B cell (primary cell): Measurements from ENCODE around the gene TLL1. TPM values are rescaled to one million over a fixed set of nuclear protein-coding genes. Genes with fewer than 3 reads are reported as not detected.

ENCODE experiments used
- ATAC-seq: fragments of 200-7000 bp; cut with Tn5 transposase; one replicate; pipeline ENCODE4 v1.10.0; 2021; ENCODE audit warnings: low read depth, mild to moderate bottlenecking, moderate number of reproducible peaks, moderate library complexity
- CTCF ChIA-PET: fragments of 350-600 bp; sonication (Branson Sonifier 250); formaldehyde crosslinking; loops from one replicate; lab custom pipeline; 2021; ENCODE audit warnings: antibody characterized with exemption, inconsistent platforms; lab: Charles Lee
- POLR2A ChIA-PET: fragments of 350-600 bp; sonication (Branson Sonifier 250); formaldehyde crosslinking; loops from one replicate; lab custom pipeline; 2021; ENCODE audit warnings: antibody characterized with exemption; lab: Charles Lee
- DNase-seq: peaks from one replicate; pipeline ENCODE4 v3.0.0; 2013
- H2AFZ ChIP-seq: 2 replicates; pipeline ENCODE4 v1.6.1; 2012; ENCODE audit warnings: mild to moderate bottlenecking, low read depth, low read length; ENCODE audit not compliant: insufficient read depth, poor library complexity, severe bottlenecking
- H3K27ac ChIP-seq, 2 donors: 1 replicate in 1 of 2; 2 replicates in 1 of 2; pipeline ENCODE4 v1.5.1; 2012 to 2013; ENCODE audit warnings: low read length in 2 of 2, mild to moderate bottlenecking in 2 of 2, moderate library complexity in 1 of 2
- H3K27me3 ChIP-seq, 4 experiments: fragments of 200-600 bp in 1 of 4; sonication (generic) in 1 of 4; replicated peaks in 1 of 4; 1 replicate in 2 of 4; 2 replicates in 2 of 4; pipeline versions ENCODE4 v1.6.1 to v1.7.0; 2013 to 2016; ENCODE audit warnings: low read length in 3 of 4, mild to moderate bottlenecking in 2 of 4, mixed read lengths in 1 of 4, moderate library complexity in 1 of 4; ENCODE audit not compliant: insufficient read depth in 4 of 4, control insufficient read depth in 3 of 4; ENCODE audit errors: control extremely low read depth in 1 of 4
- H3K36me3 ChIP-seq, 2 experiments: replicated peaks in 1 of 2; 1 replicate in 1 of 2; 2 replicates in 1 of 2; pipeline versions ENCODE4 v1.6.1 to v1.7.1; 2013; ENCODE audit warnings: low read length in 1 of 2; ENCODE audit not compliant: insufficient read depth in 2 of 2, control insufficient read depth in 1 of 2; ENCODE audit errors: control extremely low read depth in 1 of 2, extremely low read depth in 1 of 2
- H3K4me1 ChIP-seq, 2 donors: fragments of 200-600 bp in 1 of 2; sonication (generic) in 1 of 2; 1 replicate in 1 of 2; 2 replicates in 1 of 2; pipeline versions ENCODE4 v1.5.1 to v1.6.1; 2013 to 2017; ENCODE audit warnings: low read length in 2 of 2; ENCODE audit not compliant: control insufficient read depth in 2 of 2, insufficient read depth in 2 of 2
- H3K4me2 ChIP-seq: replicated peaks from 2 replicates; pipeline ENCODE3; 2012; ENCODE audit warnings: mild to moderate bottlenecking, low read depth, low read length; ENCODE audit not compliant: poor library complexity, severe bottlenecking
- H3K4me3 ChIP-seq, 5 experiments: fragments of 200-600 bp in 1 of 5; sonication (generic) in 1 of 5; 1 replicate in 3 of 5; 2 replicates in 2 of 5; pipeline versions ENCODE4 v1.5.1 to v1.7.0; 2011 to 2016; ENCODE audit warnings: low read length in 4 of 5, mild to moderate bottlenecking in 4 of 5, low read depth in 2 of 5, control low read depth in 1 of 5, moderate library complexity in 1 of 5; ENCODE audit not compliant: insufficient read depth in 1 of 5; ENCODE audit errors: control extremely low read depth in 1 of 5, extremely low read depth in 1 of 5
- H3K79me2 ChIP-seq: fragments of 200-600 bp; sonication (generic); one replicate; pipeline ENCODE4 v1.6.0; 2016; ENCODE audit warnings: low read length; ENCODE audit not compliant: control insufficient read depth, insufficient read depth
- H3K9ac ChIP-seq: fragments of 200-600 bp; sonication (generic); 2 replicates; pipeline ENCODE4 v1.6.1; 2017; ENCODE audit warnings: mild to moderate bottlenecking, low read length, moderate library complexity
- H3K9me3 ChIP-seq, 3 donors: one replicate each; pipeline versions ENCODE4 v1.6.1 to v1.7.1; 2013; ENCODE audit warnings: low read length in 2 of 3; ENCODE audit not compliant: control insufficient read depth in 2 of 3, insufficient read depth in 1 of 3; ENCODE audit errors: control extremely low read depth in 1 of 3
- H4K20me1 ChIP-seq: 2 replicates; pipeline ENCODE4 v1.6.0; 2012; ENCODE audit warnings: mild to moderate bottlenecking, low read length; ENCODE audit not compliant: insufficient read depth, control insufficient read depth, poor library complexity, severe bottlenecking
- H3K27ac Mint-ChIP-seq: one replicate; pipeline ENCODE4 v1.8.0; 2021; ENCODE audit warnings: mixed read lengths
- H3K27me3 Mint-ChIP-seq: one replicate; pipeline ENCODE4 v1.8.0; 2021; ENCODE audit warnings: mixed read lengths
- H3K4me1 Mint-ChIP-seq: one replicate; pipeline ENCODE4 v1.8.0; 2021; ENCODE audit warnings: mixed read lengths
- H3K4me3 Mint-ChIP-seq: one replicate; pipeline ENCODE4 v1.8.0; 2021; ENCODE audit warnings: mixed read lengths
- H3K9me3 Mint-ChIP-seq: one replicate; pipeline ENCODE4 v1.8.0; 2022; ENCODE audit warnings: mixed read lengths; ENCODE audit not compliant: insufficient read depth
- EZH2 ChIP-seq: IDR thresholded peaks from 2 replicates; pipeline ENCODE4 v1.6.1; 2012; ENCODE audit warnings: borderline replicate concordance, low read depth, mild to moderate bottlenecking, moderate library complexity, low read length; ENCODE audit not compliant: insufficient read depth, poor library complexity, severe bottlenecking
- WGBS: methylation state at CpG from one replicate; pipeline ENCODE4 v1.1.5; 2013; ENCODE audit warnings: missing lambda C conversion rate; ENCODE audit not compliant: insufficient coverage; 5-methylcytosine and 5-hydroxymethylcytosine counted together
- intact Hi-C: fragments of 100-400 bp; cut with micrococcal nuclease; formaldehyde crosslinking; loops from one replicate; pipeline ENCODE4 v1.10.0; 2022
- polyA plus RNA-seq: library from polyadenylated mRNA; depleted of rRNA; stranded (reverse); fragments of >200 nt; gene quantifications from 2 replicates; pipeline ENCODE4 v1.2.3, GENCODE V29; 2012
- total RNA-seq, 2 donors: library from RNA; stranded (reverse); fragments of 120-200 nt in 1 of 2; gene quantifications; 1 replicate in 1 of 2; 2 replicates in 1 of 2; pipeline versions ENCODE4 v1.2.3 to v1.2.4, GENCODE V29; 2013 to 2022
- TF ChIP-seq, protein P1 (sequence below): fragments of 200-600 bp; IDR thresholded peaks from one replicate; pipeline ENCODE4 v1.8.0; 2022; ENCODE audit warnings: antibody characterized with exemption, mild to moderate bottlenecking

TLL1 gene
- total and polyA plus RNA-seq, 2 donors (not counting 1 experiment from before 2014, with no cell fraction given): not detected

- H3K9ac ChIP-seq: no peak overlapping the region
- no peak overlapping the region for H3K4me2 ChIP-seq
- no peaks in the 10 kb centered on the region for H3K9me3 Mint-ChIP-seq
- H3K27me3 Mint-ChIP-seq: no peaks in the 10 kb centered on the region
- CTCF ChIA-PET: no interaction called here
- POLR2A ChIA-PET: no interaction called here
- TF ChIP-seq EZH2: no peak
- TF ChIP-seq, protein P1, sequence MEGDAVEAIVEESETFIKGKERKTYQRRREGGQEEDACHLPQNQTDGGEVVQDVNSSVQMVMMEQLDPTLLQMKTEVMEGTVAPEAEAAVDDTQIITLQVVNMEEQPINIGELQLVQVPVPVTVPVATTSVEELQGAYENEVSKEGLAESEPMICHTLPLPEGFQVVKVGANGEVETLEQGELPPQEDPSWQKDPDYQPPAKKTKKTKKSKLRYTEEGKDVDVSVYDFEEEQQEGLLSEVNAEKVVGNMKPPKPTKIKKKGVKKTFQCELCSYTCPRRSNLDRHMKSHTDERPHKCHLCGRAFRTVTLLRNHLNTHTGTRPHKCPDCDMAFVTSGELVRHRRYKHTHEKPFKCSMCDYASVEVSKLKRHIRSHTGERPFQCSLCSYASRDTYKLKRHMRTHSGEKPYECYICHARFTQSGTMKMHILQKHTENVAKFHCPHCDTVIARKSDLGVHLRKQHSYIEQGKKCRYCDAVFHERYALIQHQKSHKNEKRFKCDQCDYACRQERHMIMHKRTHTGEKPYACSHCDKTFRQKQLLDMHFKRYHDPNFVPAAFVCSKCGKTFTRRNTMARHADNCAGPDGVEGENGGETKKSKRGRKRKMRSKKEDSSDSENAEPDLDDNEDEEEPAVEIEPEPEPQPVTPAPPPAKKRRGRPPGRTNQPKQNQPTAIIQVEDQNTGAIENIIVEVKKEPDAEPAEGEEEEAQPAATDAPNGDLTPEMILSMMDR: no peak
- ATAC-seq: no peak
- no peaks in the 10 kb centered on the region for H3K4me1 ChIP-seq
- H4K20me1 ChIP-seq: no peaks in the 10 kb centered on the region
- H3K4me3 Mint-ChIP-seq: no peak overlapping the region
- H3K27me3 ChIP-seq: no peaks in the 10 kb centered on the region
- H3K79me2 ChIP-seq: no peaks in the 10 kb centered on the region
- no peaks in the 10 kb centered on the region for H3K4me1 Mint-ChIP-seq
- DNase-seq: no peak
- H3K27ac Mint-ChIP-seq: no peak overlapping the region
- no peak overlapping the region for H3K4me3 ChIP-seq
- no peak overlapping the region for H3K27ac ChIP-seq
- no peaks in the 10 kb centered on the region for H3K36me3 ChIP-seq
- intact Hi-C loops: no loop called here
- no peaks in the 10 kb centered on the region for H3K9me3 ChIP-seq
- no peak overlapping the region for H2AFZ ChIP-seq
These were observed 17.8 kb upstream of the TLL1 start for GRCh38 chr4:165855191-165855590.

GRCh38 chr4:165861363-165861762 lies 11.7 kb upstream of the TLL1 start:
- H3K27ac Mint-ChIP-seq: no peak overlapping the region
- no CpG with 5 or more reads among the region's 1 CpG for WGBS
- no peaks in the 10 kb centered on the region for H3K4me1 Mint-ChIP-seq
- H3K9ac ChIP-seq: no peak overlapping the region
- DNase-seq (no peak), ATAC-seq (no peak)
- no peaks in the 10 kb centered on the region for H3K27me3 ChIP-seq
- no peaks in the 10 kb centered on the region for H4K20me1 ChIP-seq
- ChIA-PET POLR2A (no interaction called here), CTCF (no interaction called here)
- no peak overlapping the region for H3K27ac ChIP-seq
- H2AFZ ChIP-seq: no peak overlapping the region
- no peak for TF ChIP-seq EZH2
- TF ChIP-seq, protein P1: no peak
- no peaks in the 10 kb centered on the region for H3K36me3 ChIP-seq
- H3K79me2 ChIP-seq: no peaks in the 10 kb centered on the region
- no peak overlapping the region for H3K4me3 Mint-ChIP-seq
- H3K9me3 Mint-ChIP-seq: no peaks in the 10 kb centered on the region
- no peaks in the 10 kb centered on the region for H3K27me3 Mint-ChIP-seq
- intact Hi-C loops: no loop called here
- H3K9me3 ChIP-seq: no peaks in the 10 kb centered on the region
- H3K4me2 ChIP-seq: no peak overlapping the region
- no peak overlapping the region for H3K4me3 ChIP-seq
- H3K4me1 ChIP-seq: no peaks in the 10 kb centered on the region
